HT1080 (cell line): Measurements from ENCODE around the gene LHX5. TPM values are rescaled to one million over a fixed set of nuclear protein-coding genes. Genes with fewer than 3 reads are reported as not detected.

Experiments used
- DNase-seq: peaks from one replicate; pipeline ENCODE4 v3.0.0-alpha.2; 2015; ENCODE audit warnings: low read depth
- total RNA-seq: library from RNA; depleted of rRNA; stranded (reverse); fragments of >200 nt; shearing (Covaris generic); gene quantifications from 2 replicates; pipeline ENCODE4 v1.2.3, GENCODE V29; 2014; rRNA removed

Gene LHX5
- total RNA-seq, 1 experiment from 2014 or later: not detected

DNA sequence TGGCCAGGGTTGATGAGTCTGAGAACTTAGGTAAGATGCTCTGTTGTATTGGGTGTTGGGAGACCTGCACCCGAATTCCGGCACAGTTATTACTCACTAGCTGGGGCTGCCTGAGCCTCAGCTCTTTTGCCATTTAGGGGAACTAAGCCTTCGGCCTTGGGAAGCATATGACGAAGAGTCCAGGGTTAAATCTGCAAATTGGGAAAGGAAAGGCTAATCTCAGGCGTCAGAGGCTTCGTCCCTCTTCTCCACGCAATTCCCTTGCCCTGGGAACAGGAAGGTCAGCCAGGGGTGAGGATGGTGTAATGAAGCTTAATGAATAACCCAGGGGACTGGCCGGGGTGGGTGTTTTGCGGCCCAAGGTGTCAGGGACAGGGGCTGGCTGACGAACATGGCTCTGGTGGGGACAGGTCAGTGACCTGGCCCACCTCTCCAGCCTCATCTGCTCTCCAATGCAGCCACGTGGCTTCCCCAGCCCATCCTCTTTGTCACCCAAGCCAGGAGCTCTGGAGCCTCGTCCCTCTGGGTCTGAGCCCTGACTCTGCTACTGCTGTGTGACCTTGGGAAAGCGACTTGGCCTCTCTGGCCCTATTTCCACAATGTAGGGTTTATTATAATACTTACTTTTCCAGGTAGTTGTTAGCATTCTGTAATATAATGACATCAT lies 53.3 kb downstream of the LHX5 start:
- no peak for DNase-seq

DNA sequence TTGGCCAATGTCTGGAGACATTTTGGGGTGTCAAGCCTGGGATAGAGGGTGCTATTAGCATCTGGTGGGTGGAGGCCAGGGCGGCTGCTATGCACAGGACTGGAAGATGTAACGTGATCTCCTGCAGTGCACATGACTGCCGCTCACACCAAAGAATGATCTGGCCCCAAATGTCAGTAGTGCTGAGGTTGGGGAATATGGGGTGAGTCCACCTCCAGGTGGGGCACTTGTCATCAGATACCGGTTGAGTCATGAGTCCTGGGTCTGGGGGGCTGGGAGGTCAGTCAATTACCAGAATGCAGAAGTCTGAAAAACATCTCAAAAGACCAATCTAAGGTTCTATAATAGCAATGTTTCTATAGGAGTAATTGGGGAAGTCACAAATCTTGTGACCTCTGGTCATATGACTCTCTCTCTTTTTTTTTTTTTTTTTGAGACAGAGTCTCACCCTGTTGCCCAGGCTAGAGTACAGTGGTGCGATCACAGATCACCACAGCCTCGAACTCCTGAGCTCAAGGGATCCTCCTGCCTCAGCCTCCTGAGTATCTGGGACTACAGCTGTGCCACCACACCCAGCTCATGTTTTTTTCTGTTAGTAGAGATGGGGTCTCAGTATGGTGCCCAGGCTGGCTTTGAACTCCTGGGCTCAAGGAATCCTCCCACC lies 55.4 kb downstream of the LHX5 start:
- DNase-seq: peak; percentile 54

DNA sequence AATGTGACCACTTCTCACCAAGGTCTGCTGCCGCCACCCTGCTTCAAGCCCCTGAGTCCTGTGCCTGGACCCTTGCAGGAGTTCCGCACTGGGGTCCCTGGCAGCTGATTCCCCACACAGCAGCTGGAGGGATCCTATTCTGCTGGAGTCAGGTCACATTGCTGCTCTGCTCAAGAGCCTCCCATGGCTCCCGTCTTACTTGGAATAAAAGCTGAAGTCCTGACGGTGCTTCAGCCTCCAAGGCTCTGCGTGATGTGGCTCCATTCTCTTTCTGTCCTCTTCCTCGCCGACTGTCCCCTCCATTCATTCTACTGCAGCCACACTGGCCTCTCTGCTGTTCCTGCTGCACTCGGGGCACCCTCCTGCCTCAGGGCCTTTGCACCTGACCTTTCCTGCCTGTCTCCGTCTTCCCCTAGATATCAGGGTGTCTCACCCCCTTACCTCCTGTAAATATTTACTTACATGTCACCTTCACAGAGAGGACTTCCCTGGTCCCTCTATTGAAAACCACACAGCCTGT lies 57.1 kb downstream of the LHX5 start:
- no peak for DNase-seq

DNA sequence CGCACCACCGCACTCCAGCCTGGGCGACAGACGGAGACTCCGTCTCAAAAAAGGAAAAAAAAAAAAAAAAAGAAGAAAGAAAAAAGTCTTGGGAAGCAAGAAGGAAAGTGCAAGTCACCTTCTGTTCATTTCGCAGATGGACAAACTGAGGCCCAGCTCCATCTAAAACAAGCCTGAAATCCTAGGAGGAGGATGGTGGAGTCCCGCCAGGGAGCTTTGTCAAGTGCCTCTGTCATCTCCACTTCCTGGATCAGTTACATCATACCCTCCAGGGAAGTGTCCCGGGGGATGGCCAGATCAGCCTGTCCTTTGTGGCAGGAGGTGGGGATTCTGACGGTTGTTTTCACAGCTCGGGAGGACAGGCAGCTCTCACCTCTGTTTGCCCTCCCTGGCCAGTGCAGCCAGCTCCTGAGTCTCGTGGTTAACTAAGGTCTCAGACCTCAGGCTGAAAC lies 58.2 kb downstream of the LHX5 start:
- peak; percentile 30 for DNase-seq

Other genes starting within 250 kb of the LHX5 start
- gene SLC8B1, start 136.8 kb downstream of the LHX5 start, total RNA-seq: 9.2 and 11.8 TPM in 2 replicates
- gene PLBD2, start 113.3 kb downstream of the LHX5 start, total RNA-seq: 9.6 and 11.7 TPM in 2 replicates
- 0.11 TPM in 1 of 2 replicates, not detected in the other for gene SDS, start 68.0 kb downstream of the LHX5 start, total RNA-seq
- gene SDSL, start 49.5 kb downstream of the LHX5 start, total RNA-seq: 3.9 TPM in 2 replicates